ENCODE results near the gene YWHAQ.

GRCh38 chr2:9634133-9634532 is 3.3 kb upstream of the YWHAQ start:
- TF ChIP-seq CTCF (IDR thresholded peaks at IDR 0.05) (no peak), POLR2A (IDR thresholded peaks at IDR 0.05) (no peak)

Data from testis (tissue), 2 donors.